Psoas muscle (tissue), 8 donors: Measurements from ENCODE around the gene TRIM15. TPM values are rescaled to one million over a fixed set of nuclear protein-coding genes. Genes with fewer than 3 reads are reported as not detected.

Source experiments
- ATAC-seq, 4 donors: fragments of 200-7000 bp; cut with Tn5 transposase; one replicate each; pipeline ENCODE4 v1.9.1; 2020; ENCODE audit warnings: moderate library complexity in 3 of 4, mild to moderate bottlenecking in 2 of 4
- DNase-seq, 2 donors: peaks; one replicate each; pipeline ENCODE4 v3.0.0-alpha.2; 2020
- H3K27ac ChIP-seq: fragments of 200-600 bp; one replicate; pipeline ENCODE4 v1.8.0; 2022
- H3K27me3 ChIP-seq, 3 donors: fragments of 200-600 bp in 1 of 3; one replicate each; pipeline versions ENCODE4 v1.6.1 to v1.8.0; 2013 to 2022; ENCODE audit warnings: low read length in 2 of 3, mild to moderate bottlenecking in 2 of 3, moderate library complexity in 1 of 3; ENCODE audit not compliant: insufficient read depth in 3 of 3
- H3K36me3 ChIP-seq, 2 donors: fragments of 200-600 bp in 1 of 2; one replicate each; pipeline versions ENCODE4 v1.6.1 to v1.8.0; 2013 to 2022; ENCODE audit warnings: low read depth in 1 of 2, mild to moderate bottlenecking in 1 of 2, moderate library complexity in 1 of 2; ENCODE audit not compliant: insufficient read depth in 1 of 2
- H3K4me1 ChIP-seq: fragments of 200-600 bp; one replicate; pipeline ENCODE4 v1.8.0; 2022
- H3K4me3 ChIP-seq: fragments of 200-600 bp; one replicate; pipeline ENCODE4 v1.8.0; 2022; ENCODE audit warnings: mild to moderate bottlenecking
- H3K9me3 ChIP-seq: fragments of 200-600 bp; one replicate; pipeline ENCODE4 v1.8.0; 2022
- CTCF ChIP-seq: fragments of 200-600 bp; IDR thresholded peaks from one replicate; pipeline ENCODE4 v1.8.0; 2022; ENCODE audit warnings: antibody characterized with exemption
- WGBS, 3 donors: extraction: QIAGEN DNeasy Blood & Tissue Kit; methylation state at CpG; one replicate each; pipeline versions ENCODE4 v1.1.6 to v1.1.7; 2013; 5-methylcytosine and 5-hydroxymethylcytosine counted together
- intact Hi-C, 2 donors: fragments of 100-400 bp; cut with DNase I; formaldehyde crosslinking; loops; one replicate each; pipeline versions ENCODE4 v1.11.0 to v1.14.2; 2022
- polyA plus RNA-seq, 3 donors: library from polyadenylated mRNA; stranded (reverse); fragments of 200-250 nt; gene quantifications; one replicate each; pipeline ENCODE4 v1.2.3, GENCODE V29; 2013
- total RNA-seq, 4 donors: library from RNA; stranded (reverse); fragmentation: NEBNext Ultra II Directional in 2 of 4; extraction: Animal tissue kit (Norgen Biotek cat#: 25700) in 2 of 4; gene quantifications; one replicate each; pipeline versions ENCODE4 v1.2.1 to v1.2.4, GENCODE V29; 2021 to 2023
- donor health status: healthy with polysubstance abuse.
- donor health status: DM: no; HTN: no; CAD: no; lungs with moderate emphysema.
- donor health status: Bipolar disorder and iron deficiency.
- donor health status: healthy.
- donor health status: DM: yes; HTN: yes; CAD: no.
- donor health status: DM: no; HTN: no; CAD: no.
- donor health status: DM: no; HTN: no; CAD: no.
- donor health status: DM: yes; HTN: yes; CAD: no.

TRIM15 gene
- total and polyA plus RNA-seq, 7 donors: 0.01 TPM; not detected in 6

GRCh38 chr6:30180145-30180544 lies 16.8 kb downstream of the TRIM15 start:
- no peak for TF ChIP-seq CTCF
- ATAC-seq: no peak
- WGBS, 3 donors: 90 to 93% (median 92%) methylated on average over 1 of the region's 1 CpG

GRCh38 chr6:30184417-30185031 lies 21.2 kb downstream of the TRIM15 start:
- Histone ChIP-seq H3K36me3 (peaks cover 7 to 44% of the 10 kb centered on the region in 2 donors), H3K4me3 (no peak overlapping the region), H3K27ac (no peak overlapping the region), H3K9me3 (no peaks in the 10 kb centered on the region), H3K4me1 (no peaks in the 10 kb centered on the region), H3K27me3 (peaks cover 0 to 1% (median 0%) of the 10 kb centered on the region in 3 donors)
- TF ChIP-seq CTCF: no peak
- no peak for DNase-seq
- 71 to 94% (median 90%) methylated on average over 5 of the region's 5 CpGs for WGBS, 3 donors
- intact Hi-C loops: no loop called here
- ATAC-seq: no peak

More at GRCh38 chr6:30180145-30180544, 16.8 kb downstream of the TRIM15 start:
- H3K9me3 ChIP-seq: no peaks in the 10 kb centered on the region
- H3K27ac ChIP-seq: no peak overlapping the region
- intact Hi-C loops: no loop called here
- peaks cover 0 to 17% (median 2%) of the 10 kb centered on the region in 3 donors for H3K27me3 ChIP-seq
- H3K36me3 ChIP-seq: peaks cover 0 to 5% of the 10 kb centered on the region in 2 donors
- H3K4me1 ChIP-seq: no peaks in the 10 kb centered on the region
- H3K4me3 ChIP-seq: no peak overlapping the region
- no peak for DNase-seq

DNA sequence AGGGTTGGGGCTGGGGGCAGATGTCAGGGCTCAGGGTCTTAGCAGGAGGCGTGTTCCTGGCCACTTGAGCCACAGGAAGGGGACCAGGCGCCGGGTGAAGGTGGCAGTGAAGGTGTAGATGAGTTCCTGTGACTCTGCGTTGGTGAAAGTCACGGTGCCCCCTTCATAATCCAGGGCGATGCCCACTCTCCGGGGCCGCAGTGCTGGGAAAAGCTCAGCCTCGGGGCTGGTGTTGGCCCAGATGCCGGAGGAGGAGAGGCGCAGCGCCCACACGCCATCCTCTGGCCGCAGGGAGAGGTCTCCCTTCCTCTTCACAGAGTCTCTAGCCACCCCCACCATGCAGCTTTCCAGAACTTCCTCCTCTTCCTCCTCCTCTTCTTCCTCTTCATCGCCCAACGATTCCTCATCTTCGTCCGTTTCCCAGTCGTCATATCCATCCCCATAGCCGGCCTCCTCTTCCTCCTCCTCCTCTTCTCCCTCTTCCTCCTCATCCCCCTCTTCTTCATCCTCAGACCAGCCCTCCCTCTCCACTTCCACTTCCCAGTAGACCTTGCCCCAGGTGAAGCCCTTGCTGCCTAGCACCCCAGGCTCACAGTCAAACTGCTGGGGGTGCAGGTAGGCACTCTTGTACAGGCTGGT lies 22.6 kb downstream of the TRIM15 start:
- ATAC-seq (no peak), DNase-seq (no peak)
- Histone ChIP-seq H3K4me1 (no peaks in the 10 kb centered on the region), H3K9me3 (no peaks in the 10 kb centered on the region), H3K27ac (no peak overlapping the region), H3K4me3 (no peak overlapping the region), H3K27me3 (no peaks in the 10 kb centered on the region), H3K36me3 (peaks cover 18 to 58% of the 10 kb centered on the region in 2 donors)
- WGBS, 3 donors: 92 to 96% (median 94%) methylated on average over 20 of the region's 20 CpGs
- intact Hi-C loops: no loop called here
- TF ChIP-seq CTCF: no peak

DNA sequence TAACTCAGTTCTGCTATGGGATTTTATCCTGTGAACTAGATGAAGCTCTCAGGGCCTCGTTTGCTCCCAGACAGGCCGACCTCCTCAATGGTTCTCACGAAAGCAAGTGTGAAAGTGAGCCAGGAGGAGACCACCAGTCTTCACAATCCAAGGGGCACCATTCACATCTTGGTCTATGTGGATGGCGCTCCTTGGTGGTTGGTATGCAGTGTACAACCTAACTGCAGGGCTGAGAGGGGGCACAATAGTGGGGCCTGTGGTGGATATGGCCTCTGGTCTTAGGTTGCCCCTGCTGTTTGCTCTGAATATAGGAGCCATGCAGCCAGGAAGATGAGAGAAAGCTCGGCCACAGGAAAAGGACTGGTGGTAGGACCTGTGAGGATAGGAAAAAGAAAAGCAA lies 25.2 kb downstream of the TRIM15 start:
- no peak overlapping the region for H3K27ac ChIP-seq
- H3K36me3 ChIP-seq: peaks cover 18 to 79% of the 10 kb centered on the region in 2 donors
- H3K4me1 ChIP-seq: no peaks in the 10 kb centered on the region
- H3K27me3 ChIP-seq: no peaks in the 10 kb centered on the region
- DNase-seq (no peak), ATAC-seq (no peak)
- no peak overlapping the region for H3K4me3 ChIP-seq
- WGBS, 3 donors: 91 to 95% (median 93%) methylated on average over 5 of the region's 5 CpGs
- intact Hi-C loops: no loop called here
- TF ChIP-seq CTCF: no peak
- no peaks in the 10 kb centered on the region for H3K9me3 ChIP-seq
